ELF-1 (cell line): ENCODE data around the gene DLG2.

Experiments
- DNase-seq: peaks from one replicate; pipeline ENCODE4 v3.0.0-alpha.2; 2016; ENCODE audit warnings: low read depth, low spot score

Gene DLG2

DNA sequence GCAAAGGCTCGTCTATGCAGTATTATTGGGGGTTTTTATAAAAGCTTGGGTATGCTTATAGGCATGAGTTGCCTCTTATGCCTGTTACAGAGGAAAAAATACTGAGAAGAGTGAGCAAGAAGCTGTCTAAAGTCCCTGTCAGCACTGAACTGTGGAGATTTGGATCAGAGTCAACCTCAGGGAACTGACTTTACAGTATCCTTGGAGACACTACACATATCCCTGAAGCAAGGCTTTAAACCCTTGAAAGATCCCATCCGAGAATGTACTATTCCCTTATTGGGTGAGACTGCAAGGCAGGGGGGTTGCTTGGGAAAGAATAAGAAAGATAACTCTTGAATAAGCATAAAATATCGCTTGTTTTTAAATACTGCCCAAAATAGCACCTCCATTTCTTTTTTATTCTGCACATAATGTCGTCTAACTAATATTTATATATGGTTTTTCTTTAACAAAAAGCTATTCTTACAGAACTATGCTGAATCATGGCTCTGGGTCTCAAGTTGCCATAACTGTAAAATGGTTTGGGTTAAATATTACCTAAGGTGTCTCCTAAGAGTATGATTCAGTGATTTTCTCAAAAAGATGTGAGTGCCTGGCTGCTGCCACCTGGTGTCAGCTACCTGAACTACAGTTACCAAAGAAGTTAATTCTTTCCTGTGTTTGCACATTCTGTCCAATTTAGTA, 1062.8 kb downstream of the DLG2 start:
- no peak for DNase-seq

DNA sequence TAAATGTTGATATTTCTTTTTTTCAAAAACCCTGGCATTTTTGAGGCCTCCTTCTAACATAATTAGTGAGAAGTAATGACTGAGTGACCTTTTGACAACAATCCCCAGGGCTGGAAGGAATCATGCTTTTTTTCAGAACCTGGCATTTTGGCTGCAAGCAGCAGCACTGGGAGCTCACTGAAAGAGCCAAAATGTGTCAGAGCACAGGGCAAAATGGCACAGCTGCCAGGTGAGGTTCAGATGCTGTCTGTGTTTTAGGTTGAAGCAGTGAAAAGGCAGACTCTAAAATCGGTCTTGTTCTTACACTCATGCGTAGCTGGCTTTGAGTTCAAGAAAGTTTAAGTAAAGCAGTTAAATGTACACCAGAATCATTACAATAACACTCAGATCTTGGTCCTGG, 1063.8 kb downstream of the DLG2 start:
- no peak for DNase-seq

DNA sequence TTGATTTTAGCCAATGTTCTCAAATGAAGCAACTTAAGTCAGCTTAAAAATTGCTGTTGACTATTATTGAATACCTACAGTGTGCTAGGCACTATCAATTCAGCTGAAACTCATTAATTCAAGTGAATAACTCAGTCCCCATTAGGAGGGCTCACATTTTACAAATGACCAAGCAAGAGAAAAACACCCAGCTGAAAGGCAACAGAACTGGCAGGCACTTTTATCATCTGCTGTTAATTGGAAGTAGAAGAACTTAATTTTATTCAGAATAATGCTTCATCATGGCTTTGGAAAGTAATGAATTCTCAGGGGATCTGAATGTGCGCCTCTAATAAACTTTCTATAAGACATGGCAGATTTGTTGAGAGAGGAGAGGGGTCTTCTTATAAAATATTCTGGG, 1066.9 kb downstream of the DLG2 start:
- no peak for DNase-seq

DNA sequence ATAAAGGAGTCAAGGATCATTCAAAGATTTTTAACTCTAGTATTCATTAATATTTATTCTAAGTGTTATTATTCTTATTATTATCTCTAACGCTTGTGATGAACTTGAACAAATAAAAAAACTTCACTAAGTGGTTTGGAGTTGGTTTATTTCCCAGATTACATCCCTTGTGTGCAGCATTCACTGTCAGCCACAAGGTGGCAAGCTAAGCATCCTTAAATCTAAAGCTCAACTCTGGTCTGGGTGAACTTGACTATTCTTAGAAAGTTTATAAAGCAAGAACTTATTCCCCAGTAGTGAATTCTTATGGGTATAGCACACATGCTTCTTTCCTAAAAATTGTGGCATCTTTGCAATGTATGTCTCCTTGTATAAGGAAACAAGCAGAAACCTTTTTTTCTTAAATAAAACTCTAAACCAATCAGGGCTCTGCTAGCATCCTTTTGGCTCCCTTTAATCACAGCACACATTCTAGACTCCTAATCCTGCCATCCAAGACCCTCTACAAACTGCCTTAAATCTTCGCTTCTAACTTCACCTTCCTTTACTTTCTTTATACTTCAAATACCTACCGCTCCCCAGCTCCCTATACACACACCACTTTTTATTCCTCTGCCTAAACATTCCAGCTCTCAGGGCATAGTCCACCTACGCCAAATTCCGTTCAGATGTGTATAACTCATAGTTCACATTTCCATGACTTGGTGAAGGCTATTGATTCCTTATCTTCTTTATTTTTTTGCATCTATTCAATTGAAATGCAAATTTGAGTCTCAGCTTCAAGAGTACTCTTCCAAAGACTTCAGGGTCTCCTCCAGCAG, 1068.8 kb downstream of the DLG2 start:
- peak; percentile 22 for DNase-seq

DNA sequence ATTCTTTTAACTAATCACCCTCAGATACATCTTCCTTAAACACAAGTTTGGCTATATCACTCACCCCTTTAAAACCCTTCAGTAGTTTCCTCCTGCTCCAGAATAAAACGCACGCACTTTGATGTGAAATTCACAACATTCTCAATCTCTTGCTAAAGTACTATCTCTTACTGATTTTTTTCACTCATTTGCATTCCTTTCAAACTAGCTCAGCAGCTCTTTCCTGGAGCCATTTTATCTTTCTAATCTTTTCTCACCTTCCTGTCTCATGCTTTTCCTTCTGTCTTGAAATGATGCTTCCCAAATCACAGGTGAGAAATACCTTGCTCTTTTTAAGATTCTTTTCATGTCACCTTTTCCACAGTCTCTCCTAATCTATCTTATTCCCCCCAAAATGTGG, 1074.4 kb downstream of the DLG2 start:
- DNase-seq: no peak

DNA sequence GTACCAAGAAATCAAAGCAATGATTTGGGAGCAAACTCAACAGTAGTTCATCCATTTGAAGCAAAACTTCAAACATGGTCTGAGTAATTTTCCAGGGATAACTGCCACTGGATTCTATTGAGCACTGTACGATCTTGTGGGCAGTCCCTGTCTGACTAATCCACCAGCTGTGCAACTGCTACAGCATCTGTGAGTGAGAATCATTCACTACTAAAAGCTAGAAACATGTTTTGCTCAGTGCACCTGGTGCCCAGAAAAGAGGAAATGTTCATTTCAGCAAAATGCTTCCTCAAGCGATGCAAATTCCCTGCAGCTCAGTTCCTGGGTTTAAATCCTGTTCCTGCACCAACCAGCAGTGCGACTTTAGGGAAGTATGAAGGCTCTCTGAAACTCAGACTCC, 1077.9 kb downstream of the DLG2 start:
- DNase-seq: no peak

DNA sequence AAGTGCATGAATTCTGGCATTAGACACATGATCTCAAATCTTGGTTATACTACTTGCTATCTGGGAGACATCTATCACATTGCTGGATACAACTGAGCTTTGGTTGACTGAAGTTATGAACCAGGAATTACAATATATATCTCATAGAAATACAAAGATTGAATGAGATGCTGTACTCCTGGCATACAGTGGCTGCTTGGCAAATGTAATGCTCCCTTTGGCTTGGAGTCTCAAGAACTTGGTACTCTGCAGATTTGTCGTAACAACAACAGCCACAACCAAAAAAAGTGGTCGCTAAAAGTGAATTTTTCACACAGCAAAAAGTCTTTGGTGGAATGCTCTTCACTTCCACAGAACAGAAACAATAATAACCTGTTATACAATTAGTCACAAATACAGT, 1082.6 kb downstream of the DLG2 start:
- DNase-seq: no peak

DNA sequence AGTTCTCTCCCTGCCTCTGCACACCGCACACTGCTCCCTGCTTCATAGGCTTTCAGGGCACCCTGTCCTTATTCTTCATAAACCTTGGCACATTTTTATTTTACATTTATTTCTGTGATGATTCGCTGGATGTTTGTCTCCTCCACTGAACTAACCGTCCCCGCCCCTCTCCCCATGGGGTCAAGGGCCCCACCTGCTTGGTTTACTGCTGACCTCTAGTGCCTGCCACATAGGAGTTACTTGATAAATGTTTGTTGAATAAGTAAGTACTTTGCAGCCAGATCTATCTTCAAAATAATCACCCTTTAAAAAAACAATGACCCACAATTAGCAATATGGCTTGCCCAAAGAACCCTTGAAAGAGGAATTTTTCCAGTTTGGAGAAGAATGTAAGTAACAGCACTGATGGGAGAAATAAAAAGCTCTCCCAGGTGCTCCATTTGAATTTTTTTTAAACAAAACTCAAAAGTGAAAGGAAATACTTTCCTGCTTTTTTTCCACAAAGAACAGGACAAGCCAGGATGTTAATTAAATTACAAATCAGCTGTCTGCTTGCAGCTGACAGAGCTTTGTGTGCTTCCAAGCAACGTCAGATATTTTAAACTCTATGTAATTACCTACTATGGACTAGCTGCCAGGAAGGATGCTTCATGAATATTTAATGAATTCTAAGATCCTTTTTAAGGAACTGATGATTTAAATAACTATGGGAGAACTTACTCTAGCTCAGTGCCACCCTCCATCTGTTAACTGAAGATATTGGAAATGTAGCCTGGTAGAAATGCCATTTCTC, 1083.6 kb downstream of the DLG2 start:
- DNase-seq: peak; percentile 35

DNA sequence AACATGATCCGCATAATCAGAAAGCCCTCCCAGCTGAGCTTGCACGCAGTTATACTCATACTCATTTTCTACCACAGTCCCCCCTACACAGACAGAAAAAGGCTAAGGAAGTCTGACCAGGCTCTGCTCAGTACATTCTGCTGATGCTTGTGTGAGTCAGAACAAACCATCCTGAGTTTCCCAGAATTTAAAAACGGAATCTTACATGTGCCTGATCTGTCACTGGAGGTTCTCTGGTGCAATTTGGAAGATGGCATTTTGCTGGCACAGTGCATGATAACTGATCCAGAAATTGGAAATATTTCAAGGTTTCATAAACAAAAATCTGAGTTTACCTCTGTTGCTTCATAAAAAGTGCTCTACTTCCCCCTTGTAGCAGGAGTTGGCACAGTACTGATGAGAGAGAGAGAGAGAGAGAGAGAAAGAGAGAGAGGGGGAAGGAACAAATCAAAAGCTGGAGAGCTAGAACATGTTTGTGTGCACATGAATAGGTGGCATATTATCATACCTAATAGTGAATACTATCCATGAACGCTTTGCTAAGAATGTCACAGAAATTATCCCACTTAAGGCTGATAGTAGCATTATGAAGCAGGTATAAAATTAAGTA, 1085.3 kb downstream of the DLG2 start:
- DNase-seq: no peak

DNA sequence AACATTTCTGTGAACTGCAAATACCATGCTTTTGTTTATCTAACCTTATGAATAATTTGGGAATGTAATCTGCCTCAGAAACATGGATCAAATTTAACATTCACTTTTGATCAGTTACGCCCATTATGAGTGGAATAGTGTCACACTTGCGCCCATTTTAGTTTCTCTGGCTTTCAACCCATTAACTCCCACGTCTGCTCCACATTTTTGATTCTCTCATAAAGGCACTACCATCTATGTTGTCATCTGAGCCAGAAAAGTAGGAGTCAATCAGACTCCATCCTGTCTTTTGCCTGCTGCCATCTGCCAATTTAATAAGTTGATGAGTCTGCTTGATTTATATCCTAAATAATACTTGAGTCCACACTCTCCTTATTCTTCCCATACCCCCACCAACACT, 1090.7 kb downstream of the DLG2 start:
- DNase-seq: no peak

DNA sequence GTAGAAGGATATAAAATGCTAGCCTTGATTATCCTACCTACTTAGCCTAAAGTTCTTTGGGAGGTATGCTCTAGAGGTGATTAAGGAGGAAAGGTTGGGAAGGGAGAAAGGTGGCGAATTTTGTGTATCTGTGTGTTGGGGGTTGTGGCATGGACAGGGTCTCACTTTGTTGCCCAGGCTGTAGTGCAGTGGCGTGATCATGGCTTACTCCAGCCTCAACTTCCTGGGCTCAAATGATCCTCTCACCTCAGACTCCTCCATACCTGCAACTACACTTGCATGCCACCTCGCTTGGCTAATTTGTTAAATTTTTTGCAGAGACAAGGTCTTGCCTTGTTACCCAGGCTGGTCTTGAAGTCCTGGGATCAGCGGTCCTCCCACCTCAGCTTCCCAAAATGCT, 1094.8 kb downstream of the DLG2 start:
- no peak for DNase-seq

DNA sequence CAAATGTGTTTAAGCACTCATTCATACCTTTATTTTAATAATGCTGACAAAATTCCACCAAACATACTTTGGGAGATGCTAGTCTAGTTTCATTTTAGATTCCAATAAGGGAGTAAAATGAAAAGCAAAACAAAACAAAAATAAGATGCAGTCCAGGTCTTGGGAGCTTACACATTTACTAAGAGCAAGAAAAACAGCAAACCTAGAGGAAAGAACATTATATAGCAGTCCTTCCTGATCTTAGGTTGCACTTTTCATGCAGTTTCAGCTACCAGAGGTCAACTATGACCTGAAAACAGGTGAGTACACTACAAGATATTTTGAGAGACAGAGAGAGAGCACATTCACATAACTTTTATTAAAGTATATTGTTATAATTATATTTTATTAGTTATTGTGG, 1100.9 kb downstream of the DLG2 start:
- no peak for DNase-seq

DNA sequence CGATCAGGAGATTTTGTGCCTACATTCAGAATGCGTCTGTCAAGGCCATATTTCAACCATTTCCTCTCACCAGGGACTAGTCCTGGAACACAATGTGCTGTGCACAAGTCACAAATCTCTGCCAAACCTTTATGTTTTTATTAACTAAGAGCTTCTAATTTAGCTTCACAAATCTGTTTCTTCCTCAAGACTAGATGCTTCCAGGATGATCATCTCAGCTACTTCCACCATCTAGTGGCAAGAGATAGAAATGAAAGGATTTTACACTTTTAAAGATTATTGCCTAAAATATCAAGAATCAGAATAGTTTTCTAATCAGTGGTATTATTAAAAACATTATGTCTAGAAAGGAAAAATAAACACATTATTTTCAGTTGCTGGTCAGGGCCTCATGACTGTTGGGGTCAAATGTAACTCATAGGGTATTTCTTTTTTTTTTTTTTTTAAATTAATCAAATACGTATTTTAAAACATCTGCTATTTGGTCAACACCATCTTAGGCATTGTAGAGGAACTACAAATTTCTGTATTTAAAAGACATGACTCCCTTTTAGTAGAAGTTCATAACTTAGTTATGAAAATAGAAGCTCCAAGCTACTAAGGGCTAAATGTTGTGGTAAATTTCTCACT, 1102.6 kb downstream of the DLG2 start:
- no peak for DNase-seq

DNA sequence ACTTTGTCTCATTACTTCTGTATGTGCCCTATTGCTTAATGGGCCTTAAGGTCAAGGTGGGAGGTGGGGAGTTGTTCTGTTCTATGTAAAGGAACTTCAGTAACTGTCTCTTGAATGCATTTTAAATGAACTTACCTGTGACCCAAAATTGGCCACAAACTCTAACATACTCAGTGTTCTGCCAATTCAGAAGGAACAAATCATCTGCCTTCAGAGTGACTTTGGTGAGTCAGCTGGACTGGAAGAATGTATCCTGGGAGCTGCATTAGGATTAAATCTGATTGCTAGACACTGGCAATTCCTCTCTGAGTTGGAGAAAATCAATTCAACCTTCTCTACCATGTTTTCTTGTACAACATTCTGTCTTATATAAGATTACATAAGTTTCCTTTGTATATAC, 1104.8 kb downstream of the DLG2 start:
- no peak for DNase-seq

DNA sequence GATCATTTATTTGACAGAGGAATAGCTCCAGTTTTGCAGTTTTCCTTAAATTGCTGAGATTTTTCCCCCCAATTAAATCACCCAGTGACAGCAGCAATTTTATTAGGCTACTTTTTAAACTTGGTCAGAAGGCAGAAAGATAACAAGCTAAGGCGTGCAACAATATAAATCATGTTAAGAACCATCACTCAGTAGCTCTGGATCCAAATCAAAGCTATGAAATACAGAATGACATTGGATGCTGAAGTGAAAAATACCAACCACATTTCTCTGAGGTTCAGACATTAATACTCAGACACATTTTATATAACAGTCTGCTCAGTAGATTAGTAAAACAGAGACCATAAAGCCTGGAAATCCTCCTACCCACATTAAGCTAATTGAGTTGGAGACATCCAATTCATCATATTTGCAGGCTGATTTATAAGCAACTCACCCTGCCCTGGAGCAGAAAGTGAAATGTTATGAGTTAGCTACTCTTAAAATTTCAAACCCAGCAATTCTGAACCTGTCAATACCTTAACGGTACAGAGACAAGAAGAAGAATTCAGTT, 1108.4 kb downstream of the DLG2 start:
- no peak for DNase-seq

DNA sequence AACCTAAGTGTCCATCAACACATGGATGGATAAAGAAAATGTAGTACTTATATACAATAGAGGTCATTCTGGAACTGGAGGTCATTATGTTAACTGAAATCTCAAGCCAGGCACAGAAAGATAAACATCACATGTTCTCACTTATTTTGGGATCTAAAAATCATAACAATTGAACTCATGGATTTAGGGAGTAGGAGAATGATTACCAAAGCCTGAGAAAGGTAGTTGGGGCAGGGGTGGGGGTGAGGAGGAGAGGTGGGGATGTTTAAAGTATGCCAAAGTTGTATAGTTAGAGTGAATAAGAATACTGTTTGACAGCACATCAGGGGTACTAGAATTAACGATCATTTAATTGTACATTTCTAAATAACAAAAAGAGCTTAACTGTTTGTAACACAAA, 1112.7 kb downstream of the DLG2 start:
- no peak for DNase-seq

DNA sequence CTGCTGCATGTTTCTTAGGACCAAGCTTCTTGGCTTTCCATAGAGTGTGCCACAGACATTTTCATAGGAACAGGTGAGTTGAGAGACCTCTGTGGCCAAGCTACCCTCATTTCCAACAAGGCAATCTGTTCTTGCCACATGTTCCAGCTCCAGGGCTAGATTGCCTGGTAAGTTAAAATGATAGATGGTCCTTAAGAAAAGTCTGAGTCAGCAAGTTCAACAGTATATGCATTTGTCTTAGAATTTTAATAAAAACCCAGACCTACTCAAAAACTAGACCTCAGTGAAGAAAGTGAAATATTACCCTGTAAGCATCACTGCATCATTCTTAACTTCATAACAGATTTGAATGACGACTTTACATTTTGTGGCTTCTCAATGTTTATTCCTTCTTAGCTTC, 1123.6 kb downstream of the DLG2 start:
- DNase-seq: no peak

DNA sequence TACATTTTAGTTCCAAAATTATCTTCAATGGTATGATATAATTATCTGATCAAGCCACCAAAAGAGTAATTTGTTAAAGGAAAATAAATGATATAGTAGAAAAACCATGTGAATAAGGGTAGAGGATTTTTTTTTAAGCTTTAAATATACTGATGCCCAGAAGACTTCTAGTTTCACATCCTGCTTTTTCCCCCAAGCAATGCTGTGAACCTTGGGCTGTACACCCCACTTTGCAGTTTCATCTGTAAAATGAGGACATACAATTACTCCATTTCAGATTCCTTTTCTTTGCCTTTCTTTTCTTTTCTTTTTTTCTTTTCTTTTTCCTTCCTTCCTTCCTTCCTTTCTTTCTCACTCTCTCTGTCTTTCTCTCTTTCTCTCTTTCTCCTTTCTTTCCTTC, 1125.4 kb downstream of the DLG2 start:
- no peak for DNase-seq

DNA sequence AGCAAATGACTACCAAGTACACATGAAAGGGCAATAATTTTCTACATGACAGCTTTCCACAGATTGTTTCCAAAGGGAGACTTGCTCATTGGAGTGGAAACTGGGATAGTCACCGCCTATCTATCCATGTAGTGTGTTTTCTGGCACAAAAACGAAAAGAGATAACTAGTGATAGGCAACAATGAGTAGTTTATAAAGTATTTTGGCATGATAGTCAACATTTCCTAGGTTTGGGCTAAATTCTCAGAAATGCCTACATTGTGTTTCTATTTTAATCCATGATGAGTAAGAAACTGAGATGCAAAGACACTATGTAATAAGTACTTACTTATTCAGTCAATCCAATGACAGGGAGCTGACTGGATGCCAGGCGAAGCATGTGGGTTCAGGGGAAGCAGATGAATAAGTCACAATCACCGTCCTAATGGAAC, 1129.1 kb downstream of the DLG2 start:
- DNase-seq: no peak

DNA sequence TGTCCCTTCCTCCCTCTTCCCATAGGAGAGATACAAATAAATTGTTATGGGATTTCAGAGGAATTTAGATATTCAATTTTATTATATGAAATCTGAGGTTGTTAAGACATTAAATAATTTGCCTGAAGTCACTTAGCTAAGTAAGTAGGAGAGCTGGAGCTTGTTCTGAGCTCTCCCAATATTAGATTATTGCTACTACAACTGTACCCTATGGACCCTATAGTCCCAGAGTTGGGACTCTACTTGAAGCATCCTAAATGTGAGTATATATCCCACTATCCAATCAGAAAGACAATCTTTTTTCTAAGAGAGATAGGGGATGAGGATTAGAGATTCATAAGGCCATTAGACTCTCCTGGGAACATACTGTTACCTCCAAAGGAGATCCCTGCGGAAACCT, 1130.0 kb downstream of the DLG2 start:
- DNase-seq: no peak

DNA sequence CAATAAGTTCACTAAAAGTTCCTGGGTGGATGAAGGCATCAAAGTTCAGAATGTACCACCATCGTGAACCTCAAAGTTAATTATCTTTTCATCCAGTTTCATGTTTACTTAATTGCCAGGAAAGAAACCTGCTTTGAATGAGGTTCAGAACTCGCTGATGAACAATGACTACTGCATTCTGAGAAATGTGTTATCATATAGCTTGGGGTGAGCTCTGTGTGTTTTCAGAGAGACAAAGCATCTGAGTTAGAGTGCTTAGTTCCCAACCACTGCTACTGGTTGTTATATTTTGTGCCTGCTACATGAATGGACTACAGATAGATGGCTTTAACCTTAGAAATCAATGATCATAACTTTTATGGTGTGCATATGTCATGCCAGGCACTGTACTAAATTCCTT, 1131.0 kb downstream of the DLG2 start:
- no peak for DNase-seq
